ENCODE results near the gene TSPAN4.

DNA sequence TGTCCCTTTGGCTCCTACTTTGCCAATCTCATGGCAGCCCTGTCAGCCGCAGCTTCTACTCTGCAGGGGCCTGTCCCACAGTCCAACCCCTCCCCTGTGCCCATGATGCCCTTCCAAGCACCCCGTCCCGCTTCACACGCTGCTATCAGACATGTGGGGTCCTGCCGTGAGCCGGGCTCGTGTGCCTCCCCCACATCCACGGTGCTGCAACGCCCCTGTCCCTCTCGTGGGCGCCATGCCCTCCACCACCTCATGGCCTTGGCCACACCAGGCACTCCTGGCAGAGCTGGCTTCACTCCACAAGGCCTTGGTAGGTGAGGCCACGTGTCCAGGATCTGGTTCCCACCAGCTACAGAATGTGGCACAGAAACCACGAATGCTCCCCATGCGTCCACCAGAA is 44.9 kb downstream of the TSPAN4 start:
- TF ChIP-seq, protein P1, sequence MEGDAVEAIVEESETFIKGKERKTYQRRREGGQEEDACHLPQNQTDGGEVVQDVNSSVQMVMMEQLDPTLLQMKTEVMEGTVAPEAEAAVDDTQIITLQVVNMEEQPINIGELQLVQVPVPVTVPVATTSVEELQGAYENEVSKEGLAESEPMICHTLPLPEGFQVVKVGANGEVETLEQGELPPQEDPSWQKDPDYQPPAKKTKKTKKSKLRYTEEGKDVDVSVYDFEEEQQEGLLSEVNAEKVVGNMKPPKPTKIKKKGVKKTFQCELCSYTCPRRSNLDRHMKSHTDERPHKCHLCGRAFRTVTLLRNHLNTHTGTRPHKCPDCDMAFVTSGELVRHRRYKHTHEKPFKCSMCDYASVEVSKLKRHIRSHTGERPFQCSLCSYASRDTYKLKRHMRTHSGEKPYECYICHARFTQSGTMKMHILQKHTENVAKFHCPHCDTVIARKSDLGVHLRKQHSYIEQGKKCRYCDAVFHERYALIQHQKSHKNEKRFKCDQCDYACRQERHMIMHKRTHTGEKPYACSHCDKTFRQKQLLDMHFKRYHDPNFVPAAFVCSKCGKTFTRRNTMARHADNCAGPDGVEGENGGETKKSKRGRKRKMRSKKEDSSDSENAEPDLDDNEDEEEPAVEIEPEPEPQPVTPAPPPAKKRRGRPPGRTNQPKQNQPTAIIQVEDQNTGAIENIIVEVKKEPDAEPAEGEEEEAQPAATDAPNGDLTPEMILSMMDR (conservative IDR thresholded peaks at IDR 0.05 in 1 of 2, IDR thresholded peaks at IDR 0.05 in 1 of 2; ENCODE audit: low read depth in 1 of 2, low read length in 2 of 2), result no peak
- TF ChIP-seq EZH2 (IDR thresholded peaks at IDR 0.05; ENCODE audit: low read length, missing control alignments), result no peak

Data from fibroblast of lung (primary cell).